ENCODE data around the gene TAGAP. TPM values are rescaled to one million over a fixed set of nuclear protein-coding genes. Genes with fewer than 3 reads are reported as not detected.

The TAGAP gene
- total and polyA plus RNA-seq, 4 donors: 0.56 to 2.0 (median 1.1) TPM

Other genes with a start within 250 kb of the TAGAP start
- gene EZR, start 225.6 kb downstream of the TAGAP start, total RNA-seq: 10 to 100 TPM; 22.4 to 28.5 TPM
- gene EZR, start 225.6 kb downstream of the TAGAP start, polyA plus RNA-seq: 10 to 100 TPM; 22.0 to 35.4 TPM
- 1 to 10 TPM; 2.8 to 3.8 TPM for gene RSPH3, start 44.8 kb downstream of the TAGAP start, total RNA-seq
- gene RSPH3, start 44.8 kb downstream of the TAGAP start, polyA plus RNA-seq: 1 to 10 TPM; 1.7 to 4.6 TPM
- gene FNDC1, start 124.4 kb upstream of the TAGAP start, total RNA-seq: under 1 TPM; 0.17 to 0.47 TPM
- gene FNDC1, start 124.4 kb upstream of the TAGAP start, polyA plus RNA-seq: under 1 TPM in 1 of 2 donors, not detected in 1; 0.10 TPM